Measurements from ENCODE around the gene PRKAA1.

The PRKAA1 gene

GRCh38 chr5:40784916-40785315 is 13.3 kb downstream of the PRKAA1 start:
- Histone ChIP-seq H3K79me2 (ENCODE audit: insufficient read depth, low read length) (peaks cover 99% of the 10 kb centered on the region), H4K20me1 (ENCODE audit: insufficient read depth, low read length) (no peaks in the 10 kb centered on the region), H3K4me3 (ENCODE audit: low read depth, low read length, poor library complexity, severe bottlenecking) (no peak overlapping the region), H3K4me1 (ENCODE audit: insufficient read depth, low read length, severe bottlenecking) (no peaks in the 10 kb centered on the region), H3K9me2 (ENCODE audit: low read depth, low read length) (no peaks in the 10 kb centered on the region), H3K9me3 (ENCODE audit: low read length) (peaks cover 13% of the 10 kb centered on the region; the same call in 1 of the 2 replicates), H3K4me2 (ENCODE audit: low read length) (no peak overlapping the region), H3K27me3 (ENCODE audit: insufficient read depth, low read length) (no peaks in the 10 kb centered on the region), H3K27ac (ENCODE audit: low read depth, low read length, poor library complexity, severe bottlenecking) (no peak overlapping the region), H3K9ac (ENCODE audit: low read length) (no peak overlapping the region), H3K36me3 (ENCODE audit: insufficient read depth, low read length) (peaks cover 13% of the 10 kb centered on the region), H2AFZ (ENCODE audit: low read length) (no peak overlapping the region), H3F3A (ENCODE audit: insufficient read depth, low read length) (no peaks in the 10 kb centered on the region)
- TF ChIP-seq EZH2 (IDR thresholded peaks at IDR 0.05; ENCODE audit: borderline replicate concordance, low read length), result no peak
- TF ChIP-seq CTCF (IDR thresholded peaks at IDR 0.05; ENCODE audit: low read length), result no peak

GRCh38 chr5:40784027-40784653 is 14.0 kb downstream of the PRKAA1 start:
- TF ChIP-seq CTCF (IDR thresholded peaks at IDR 0.05; ENCODE audit: low read length) (no peak), EZH2 (IDR thresholded peaks at IDR 0.05; ENCODE audit: borderline replicate concordance, low read length) (no peak)
- no peak overlapping the region for H3K27ac ChIP-seq (ENCODE audit: low read depth, low read length, poor library complexity, severe bottlenecking)
- no peaks in the 10 kb centered on the region for H3K4me1 ChIP-seq (ENCODE audit: insufficient read depth, low read length, severe bottlenecking)
- H3K9ac ChIP-seq (ENCODE audit: low read length), result no peak overlapping the region
- no peaks in the 10 kb centered on the region for H4K20me1 ChIP-seq (ENCODE audit: insufficient read depth, low read length)
- H2AFZ ChIP-seq (ENCODE audit: low read length), result no peak overlapping the region
- H3K9me3 ChIP-seq (ENCODE audit: low read length), result peaks cover 13% of the 10 kb centered on the region; the same call in 1 of the 2 replicates
- H3K9me2 ChIP-seq (ENCODE audit: low read depth, low read length), result no peaks in the 10 kb centered on the region
- no peaks in the 10 kb centered on the region for H3K27me3 ChIP-seq (ENCODE audit: insufficient read depth, low read length)
- no peak overlapping the region for H3K4me3 ChIP-seq (ENCODE audit: low read depth, low read length, poor library complexity, severe bottlenecking)
- no peaks in the 10 kb centered on the region for H3F3A ChIP-seq (ENCODE audit: insufficient read depth, low read length)
- H3K36me3 ChIP-seq (ENCODE audit: insufficient read depth, low read length), result peaks cover 13% of the 10 kb centered on the region
- H3K4me2 ChIP-seq (ENCODE audit: low read length), result no peak overlapping the region
- peaks cover 99% of the 10 kb centered on the region for H3K79me2 ChIP-seq (ENCODE audit: insufficient read depth, low read length)

- Histone ChIP-seq H3K9me2 (ENCODE audit: low read depth, low read length) (no peaks in the 10 kb centered on the region), H2AFZ (ENCODE audit: low read length) (no peak overlapping the region), H3K27ac (ENCODE audit: low read depth, low read length, poor library complexity, severe bottlenecking) (no peak overlapping the region), H3K36me3 (ENCODE audit: insufficient read depth, low read length) (no peaks in the 10 kb centered on the region; the same call in 1 of the 2 replicates), H3K4me1 (ENCODE audit: insufficient read depth, low read length, severe bottlenecking) (no peaks in the 10 kb centered on the region), H4K20me1 (ENCODE audit: insufficient read depth, low read length) (no peaks in the 10 kb centered on the region), H3K4me2 (ENCODE audit: low read length) (no peak overlapping the region), H3K27me3 (ENCODE audit: insufficient read depth, low read length) (no peaks in the 10 kb centered on the region), H3K9ac (ENCODE audit: low read length) (no peak overlapping the region), H3K9me3 (ENCODE audit: low read length) (no peaks in the 10 kb centered on the region), H3F3A (ENCODE audit: insufficient read depth, low read length) (no peaks in the 10 kb centered on the region), H3K4me3 (ENCODE audit: low read depth, low read length, poor library complexity, severe bottlenecking) (no peak overlapping the region), H3K79me2 (ENCODE audit: insufficient read depth, low read length) (peaks cover 86% of the 10 kb centered on the region)
- no peak for TF ChIP-seq CTCF (IDR thresholded peaks at IDR 0.05; ENCODE audit: low read length)
These were observed 16.2 kb downstream of the PRKAA1 start for GRCh38 chr5:40781843-40782409.

All from OCI-LY1 (cell line).